ENCODE results near the gene CAMTA1.

DNA sequence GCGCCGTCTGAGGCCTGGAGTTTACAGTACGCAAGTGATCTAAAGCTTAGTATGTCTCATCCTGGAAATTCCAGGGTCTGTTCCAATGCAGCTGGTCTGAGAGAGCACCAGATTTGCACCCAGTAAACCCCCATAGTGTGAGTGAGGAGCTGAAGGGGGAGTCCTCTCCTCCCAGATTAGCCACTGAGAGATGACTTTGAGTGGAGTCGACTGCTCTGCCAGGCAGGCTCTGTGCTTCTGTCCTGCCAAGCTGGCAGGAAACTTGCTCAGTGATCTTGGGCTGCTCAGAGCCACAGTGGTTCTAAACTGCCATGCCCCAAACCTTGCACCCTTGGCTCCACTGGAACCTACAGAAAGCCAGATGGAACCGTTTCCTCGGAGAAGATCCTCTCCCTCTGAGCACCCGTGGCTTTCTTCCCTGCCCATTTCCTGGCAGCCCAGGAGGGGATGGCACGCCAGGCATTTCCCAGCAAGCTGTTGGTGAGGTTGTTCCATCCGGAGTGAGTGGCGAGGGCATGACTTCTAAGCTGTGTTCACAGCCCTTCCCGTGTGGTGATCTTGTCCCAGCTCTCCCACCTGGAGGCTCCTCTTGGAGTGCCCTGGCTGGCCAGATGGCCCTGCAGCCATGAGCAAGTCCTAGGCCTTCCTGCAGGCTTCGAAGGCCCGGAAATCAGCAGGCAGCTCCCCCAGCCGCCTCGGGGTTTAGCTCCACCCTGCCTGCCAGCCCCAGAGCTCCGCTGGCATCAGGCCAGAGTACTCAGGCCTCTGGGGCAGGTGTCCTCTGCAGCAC, 859.9 kb downstream of the CAMTA1 start:
- TF ChIP-seq, protein P1, sequence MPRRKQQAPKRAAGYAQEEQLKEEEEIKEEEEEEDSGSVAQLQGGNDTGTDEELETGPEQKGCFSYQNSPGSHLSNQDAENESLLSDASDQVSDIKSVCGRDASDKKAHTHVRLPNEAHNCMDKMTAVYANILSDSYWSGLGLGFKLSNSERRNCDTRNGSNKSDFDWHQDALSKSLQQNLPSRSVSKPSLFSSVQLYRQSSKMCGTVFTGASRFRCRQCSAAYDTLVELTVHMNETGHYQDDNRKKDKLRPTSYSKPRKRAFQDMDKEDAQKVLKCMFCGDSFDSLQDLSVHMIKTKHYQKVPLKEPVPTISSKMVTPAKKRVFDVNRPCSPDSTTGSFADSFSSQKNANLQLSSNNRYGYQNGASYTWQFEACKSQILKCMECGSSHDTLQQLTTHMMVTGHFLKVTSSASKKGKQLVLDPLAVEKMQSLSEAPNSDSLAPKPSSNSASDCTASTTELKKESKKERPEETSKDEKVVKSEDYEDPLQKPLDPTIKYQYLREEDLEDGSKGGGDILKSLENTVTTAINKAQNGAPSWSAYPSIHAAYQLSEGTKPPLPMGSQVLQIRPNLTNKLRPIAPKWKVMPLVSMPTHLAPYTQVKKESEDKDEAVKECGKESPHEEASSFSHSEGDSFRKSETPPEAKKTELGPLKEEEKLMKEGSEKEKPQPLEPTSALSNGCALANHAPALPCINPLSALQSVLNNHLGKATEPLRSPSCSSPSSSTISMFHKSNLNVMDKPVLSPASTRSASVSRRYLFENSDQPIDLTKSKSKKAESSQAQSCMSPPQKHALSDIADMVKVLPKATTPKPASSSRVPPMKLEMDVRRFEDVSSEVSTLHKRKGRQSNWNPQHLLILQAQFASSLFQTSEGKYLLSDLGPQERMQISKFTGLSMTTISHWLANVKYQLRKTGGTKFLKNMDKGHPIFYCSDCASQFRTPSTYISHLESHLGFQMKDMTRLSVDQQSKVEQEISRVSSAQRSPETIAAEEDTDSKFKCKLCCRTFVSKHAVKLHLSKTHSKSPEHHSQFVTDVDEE (CRISPR knock-in tag; IDR thresholded peaks at IDR 0.05), result no peak
- TF ChIP-seq ARNTL (CRISPR knock-in tag; IDR thresholded peaks at IDR 0.05; ENCODE audit: borderline replicate concordance, low read depth), result no peak
- no peak for TF ChIP-seq GLIS3 (CRISPR knock-in tag; IDR thresholded peaks at IDR 0.05)
- no peak for TF ChIP-seq ZFP3 (CRISPR knock-in tag; IDR thresholded peaks at IDR 0.05)
- TF ChIP-seq, protein P2, sequence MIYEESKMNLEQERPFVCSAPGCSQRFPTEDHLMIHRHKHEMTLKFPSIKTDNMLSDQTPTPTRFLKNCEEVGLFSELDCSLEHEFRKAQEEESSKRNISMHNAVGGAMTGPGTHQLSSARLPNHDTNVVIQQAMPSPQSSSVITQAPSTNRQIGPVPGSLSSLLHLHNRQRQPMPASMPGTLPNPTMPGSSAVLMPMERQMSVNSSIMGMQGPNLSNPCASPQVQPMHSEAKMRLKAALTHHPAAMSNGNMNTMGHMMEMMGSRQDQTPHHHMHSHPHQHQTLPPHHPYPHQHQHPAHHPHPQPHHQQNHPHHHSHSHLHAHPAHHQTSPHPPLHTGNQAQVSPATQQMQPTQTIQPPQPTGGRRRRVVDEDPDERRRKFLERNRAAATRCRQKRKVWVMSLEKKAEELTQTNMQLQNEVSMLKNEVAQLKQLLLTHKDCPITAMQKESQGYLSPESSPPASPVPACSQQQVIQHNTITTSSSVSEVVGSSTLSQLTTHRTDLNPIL (CRISPR knock-in tag; IDR thresholded peaks at IDR 0.05; ENCODE audit: low read depth), result no peak
- TF ChIP-seq BACH2 (CRISPR knock-in tag; IDR thresholded peaks at IDR 0.05; ENCODE audit: borderline replicate concordance), result no peak
- TF ChIP-seq, protein P3, sequence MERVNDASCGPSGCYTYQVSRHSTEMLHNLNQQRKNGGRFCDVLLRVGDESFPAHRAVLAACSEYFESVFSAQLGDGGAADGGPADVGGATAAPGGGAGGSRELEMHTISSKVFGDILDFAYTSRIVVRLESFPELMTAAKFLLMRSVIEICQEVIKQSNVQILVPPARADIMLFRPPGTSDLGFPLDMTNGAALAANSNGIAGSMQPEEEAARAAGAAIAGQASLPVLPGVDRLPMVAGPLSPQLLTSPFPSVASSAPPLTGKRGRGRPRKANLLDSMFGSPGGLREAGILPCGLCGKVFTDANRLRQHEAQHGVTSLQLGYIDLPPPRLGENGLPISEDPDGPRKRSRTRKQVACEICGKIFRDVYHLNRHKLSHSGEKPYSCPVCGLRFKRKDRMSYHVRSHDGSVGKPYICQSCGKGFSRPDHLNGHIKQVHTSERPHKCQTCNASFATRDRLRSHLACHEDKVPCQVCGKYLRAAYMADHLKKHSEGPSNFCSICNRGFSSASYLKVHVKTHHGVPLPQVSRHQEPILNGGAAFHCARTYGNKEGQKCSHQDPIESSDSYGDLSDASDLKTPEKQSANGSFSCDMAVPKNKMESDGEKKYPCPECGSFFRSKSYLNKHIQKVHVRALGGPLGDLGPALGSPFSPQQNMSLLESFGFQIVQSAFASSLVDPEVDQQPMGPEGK (CRISPR knock-in tag; IDR thresholded peaks at IDR 0.05; ENCODE audit: borderline replicate concordance), result no peak
- TF ChIP-seq ZNF70 (CRISPR knock-in tag; IDR thresholded peaks at IDR 0.05), result no peak
- no peak for TF ChIP-seq RARB (CRISPR knock-in tag; IDR thresholded peaks at IDR 0.05)
- no peak for TF ChIP-seq SNAI2 (CRISPR knock-in tag; IDR thresholded peaks at IDR 0.05)
- TF ChIP-seq ISL1 (CRISPR knock-in tag; IDR thresholded peaks at IDR 0.05), result no peak
